ENCODE results near the gene UTS2. TPM values are rescaled to one million over a fixed set of nuclear protein-coding genes. Genes with fewer than 3 reads are reported as not detected.

The UTS2 gene
- total and polyA plus RNA-seq, 2 of the 8 experiments (the other 6 are each of a cell fraction or from before 2014, with no cell fraction given), result not detected

GRCh38 chr1:7861452-7861851 lies 8.6 kb upstream of the UTS2 start (continued):
- TF ChIP-seq CHD7 (IDR thresholded peaks at IDR 0.05; ENCODE audit: insufficient replicate concordance, low read length), result no peak
